HG02973 (cell line): ENCODE data around the gene TSPAN1.
"Not testable (repeated sequence)": the region's sequence is repeated elsewhere in the genome, so short reads cannot be mapped to it uniquely, and the experiment has no call there.

Experiments used
- ATAC-seq: cut with Tn5 transposase; IDR thresholded peaks from one replicate; pipeline ENCODE4 v1.9.1; 2021; ENCODE audit warnings: moderate library complexity; ENCODE audit not compliant: unreplicated experiment

TSPAN1 gene

GRCh38 chr1:46215504-46215903 lies 40.6 kb downstream of the TSPAN1 start:
- no peak for ATAC-seq

GRCh38 chr1:46218443-46218842 lies 43.6 kb downstream of the TSPAN1 start:
- ATAC-seq, result no peak

- no peak for ATAC-seq
These were observed 44.9 kb downstream of the TSPAN1 start for GRCh38 chr1:46219551-46220520.

GRCh38 chr1:46220808-46221207 lies 45.9 kb downstream of the TSPAN1 start:
- no peak for ATAC-seq

- ATAC-seq, result no peak
These were observed 46.9 kb downstream of the TSPAN1 start for GRCh38 chr1:46221749-46222148.

- not testable (repeated sequence) for ATAC-seq
These were observed 48.2 kb downstream of the TSPAN1 start for GRCh38 chr1:46223055-46223454.

GRCh38 chr1:46223472-46223943 lies 48.6 kb downstream of the TSPAN1 start:
- ATAC-seq, result peak; percentile 73

GRCh38 chr1:46224966-46225365 lies 50.1 kb downstream of the TSPAN1 start:
- ATAC-seq, result no peak

GRCh38 chr1:46231231-46231630 lies 56.3 kb downstream of the TSPAN1 start:
- not testable (repeated sequence) for ATAC-seq
